Urinary bladder (tissue), 4 donors: ENCODE results near the gene COL19A1. TPM values are rescaled to one million over a fixed set of nuclear protein-coding genes. Genes with fewer than 3 reads are reported as not detected.
"Not testable (repeated sequence)": the region's sequence is repeated elsewhere in the genome, so short reads cannot be mapped to it uniquely, and the experiment has no call there.

ENCODE experiments used
- DNase-seq: peaks from one replicate; pipeline ENCODE4 v3.0.0-alpha.2; 2015; ENCODE audit errors: extremely low spot score
- H3K27ac ChIP-seq: one replicate; pipeline ENCODE4 v1.5.1; 2013; ENCODE audit warnings: low read depth, mild to moderate bottlenecking, moderate library complexity
- H3K36me3 ChIP-seq: one replicate; pipeline ENCODE4 v1.6.1; 2013; ENCODE audit warnings: mild to moderate bottlenecking, moderate library complexity; ENCODE audit not compliant: insufficient read depth
- H3K4me1 ChIP-seq: one replicate; pipeline ENCODE4 v1.6.1; 2013; ENCODE audit warnings: mild to moderate bottlenecking, moderate library complexity; ENCODE audit not compliant: insufficient read depth
- H3K4me3 ChIP-seq: one replicate; pipeline ENCODE4 v1.5.1; 2013; ENCODE audit warnings: low read depth, low read length
- WGBS: extraction: QIAGEN DNeasy Blood & Tissue Kit; methylation state at CpG from one replicate; pipeline ENCODE4 v1.1.7; 2013; 5-methylcytosine and 5-hydroxymethylcytosine counted together
- polyA plus RNA-seq: library from polyadenylated mRNA; stranded (reverse); fragments of 200-250 nt; gene quantifications from one replicate; pipeline ENCODE4 v1.2.3, GENCODE V29; 2013
- total RNA-seq: library from RNA; depleted of rRNA; stranded (reverse); fragments of >200 nt; gene quantifications from one replicate; pipeline ENCODE4 v1.2.3, GENCODE V29; 2014
- donor health status: healthy with polysubstance abuse.
- donor health status: healthy.

Gene COL19A1
- total and polyA plus RNA-seq, 2 donors: 4.6 to 29.4 TPM

DNA sequence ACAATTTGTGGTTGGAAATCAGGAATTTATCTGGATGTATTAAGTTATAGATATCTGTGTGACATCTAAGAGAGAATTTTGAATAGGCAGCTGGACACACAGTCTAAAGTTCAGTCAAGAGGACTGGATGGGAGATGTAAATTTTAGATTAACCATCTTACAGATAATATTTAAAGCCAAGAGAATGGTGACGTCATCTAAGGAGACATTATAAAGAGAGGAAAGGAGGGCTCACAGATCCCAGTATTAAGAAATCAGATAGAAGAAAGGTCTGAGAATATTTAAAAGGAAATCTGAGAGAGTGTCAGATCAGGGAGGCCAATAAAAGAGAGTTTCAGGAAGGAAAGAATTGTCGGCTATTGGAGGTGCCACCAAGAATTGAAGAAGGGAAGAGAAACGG lies 9.4 kb downstream of the COL19A1 start:
- DNase-seq: no peak
- no peak overlapping the region for H3K27ac ChIP-seq
- 76% methylated on average over 3 of the region's 3 CpGs for WGBS
- H3K4me1 ChIP-seq: no peaks in the 10 kb centered on the region
- no peak overlapping the region for H3K4me3 ChIP-seq
- H3K36me3 ChIP-seq: no peaks in the 10 kb centered on the region

DNA sequence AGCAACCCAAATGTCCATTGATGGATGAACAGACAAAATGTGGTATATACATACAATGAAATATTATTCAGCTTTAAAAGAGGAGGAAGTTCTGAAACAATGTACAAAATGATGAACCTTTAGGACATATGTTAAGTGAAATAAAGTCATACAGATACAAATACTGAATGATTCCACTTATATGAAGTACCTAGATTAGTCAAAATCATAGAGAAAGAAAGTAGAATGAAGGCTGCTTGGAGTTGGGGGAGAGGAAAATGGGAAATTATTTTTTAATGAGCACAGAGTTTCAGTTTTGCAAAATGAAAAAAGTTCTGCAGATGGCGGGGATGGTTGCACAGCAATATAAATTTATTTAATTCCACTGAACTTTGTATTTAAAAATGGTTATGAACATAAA lies 12.4 kb downstream of the COL19A1 start:
- WGBS: 98% methylated on average over 1 of the region's 1 CpG
- Histone ChIP-seq H3K36me3 (no peaks in the 10 kb centered on the region), H3K27ac (no peak overlapping the region), H3K4me3 (no peak overlapping the region), H3K4me1 (no peaks in the 10 kb centered on the region)
- DNase-seq: no peak

- H3K36me3 ChIP-seq: no peaks in the 10 kb centered on the region
- no peaks in the 10 kb centered on the region for H3K4me1 ChIP-seq
- H3K4me3 ChIP-seq: no peak overlapping the region
- no peak overlapping the region for H3K27ac ChIP-seq
- 67% methylated on average over 3 of the region's 3 CpGs for WGBS
- DNase-seq: no peak
These were observed 14.2 kb downstream of the COL19A1 start for GRCh38 chr6:69880601-69881000.

GRCh38 chr6:69881322-69882151 lies 15.2 kb downstream of the COL19A1 start:
- Histone ChIP-seq H3K36me3 (no peaks in the 10 kb centered on the region), H3K27ac (no peak overlapping the region), H3K4me3 (no peak overlapping the region), H3K4me1 (no peaks in the 10 kb centered on the region)
- 81% methylated on average over 10 of the region's 10 CpGs for WGBS
- no peak for DNase-seq

GRCh38 chr6:69883551-69883950 lies 17.2 kb downstream of the COL19A1 start:
- WGBS: 60% methylated on average over 4 of the region's 4 CpGs

DNA sequence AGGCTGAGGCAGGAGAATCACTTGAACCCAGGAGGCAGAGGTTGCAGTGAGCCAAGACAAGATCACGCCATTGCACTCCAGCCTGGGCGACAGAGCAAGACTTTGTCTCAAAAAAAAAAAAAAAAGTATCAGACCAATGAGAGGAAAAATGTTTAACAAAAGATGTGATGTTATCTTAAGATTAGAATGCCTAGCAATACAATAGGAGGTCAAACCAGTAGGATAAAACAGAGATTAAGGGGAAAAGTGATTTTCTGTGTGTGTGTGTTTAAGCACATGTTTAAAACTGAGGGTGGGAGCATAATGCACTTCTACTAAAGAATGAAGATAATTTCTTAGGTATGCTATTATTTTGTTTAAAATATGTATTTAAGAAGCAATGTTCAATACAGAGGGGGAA lies 17.9 kb downstream of the COL19A1 start:
- Histone ChIP-seq H3K4me1 (no peaks in the 10 kb centered on the region), H3K27ac (no peak overlapping the region), H3K36me3 (peaks cover 2% of the 10 kb centered on the region), H3K4me3 (no peak overlapping the region)
- DNase-seq: no peak
- WGBS: 97% methylated on average over 2 of the region's 2 CpGs

More at GRCh38 chr6:69883551-69883950, 17.2 kb downstream of the COL19A1 start:
- no peak overlapping the region for H3K27ac ChIP-seq
- H3K4me3 ChIP-seq: no peak overlapping the region
- H3K36me3 ChIP-seq: peaks cover 2% of the 10 kb centered on the region
- DNase-seq: no peak
- no peaks in the 10 kb centered on the region for H3K4me1 ChIP-seq

GRCh38 chr6:69887026-69887425 lies 20.7 kb downstream of the COL19A1 start:
- Histone ChIP-seq H3K4me3 (no peak overlapping the region), H3K4me1 (no peaks in the 10 kb centered on the region), H3K36me3 (peaks cover 2% of the 10 kb centered on the region), H3K27ac (no peak overlapping the region)
- 85% methylated on average over 1 of the region's 1 CpG for WGBS
- no peak for DNase-seq

DNA sequence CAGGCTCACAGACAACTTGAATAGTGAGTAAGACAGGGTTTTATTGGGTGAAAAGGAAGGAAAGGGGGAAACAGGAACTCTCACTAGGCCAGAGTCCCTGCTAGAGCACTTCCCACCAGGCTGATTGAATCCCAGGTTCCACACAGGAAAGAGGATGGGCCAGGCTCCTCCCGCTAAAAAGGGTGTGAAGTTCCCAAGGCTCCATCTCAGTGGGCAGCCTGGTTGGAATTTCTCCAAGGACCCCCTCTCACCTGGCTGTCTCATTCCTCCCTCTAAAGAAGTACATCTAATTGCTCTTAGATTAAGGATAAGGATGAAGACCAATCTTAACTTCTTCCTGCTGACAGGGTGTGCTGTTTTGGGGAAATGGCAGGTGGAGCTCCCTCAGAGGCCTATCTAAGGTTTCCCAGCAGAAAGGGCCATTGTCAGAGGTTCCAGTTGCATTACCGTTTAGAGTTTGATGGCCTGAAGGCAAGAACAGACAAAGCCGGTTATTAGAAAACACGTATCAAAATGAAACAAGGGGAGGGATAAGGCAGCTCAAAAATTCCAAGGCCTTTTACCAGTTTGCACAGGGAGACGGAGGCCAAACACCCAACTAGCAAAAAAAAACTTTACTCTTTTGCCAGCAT lies 21.5 kb downstream of the COL19A1 start:
- H3K27ac ChIP-seq: no peak overlapping the region

DNA sequence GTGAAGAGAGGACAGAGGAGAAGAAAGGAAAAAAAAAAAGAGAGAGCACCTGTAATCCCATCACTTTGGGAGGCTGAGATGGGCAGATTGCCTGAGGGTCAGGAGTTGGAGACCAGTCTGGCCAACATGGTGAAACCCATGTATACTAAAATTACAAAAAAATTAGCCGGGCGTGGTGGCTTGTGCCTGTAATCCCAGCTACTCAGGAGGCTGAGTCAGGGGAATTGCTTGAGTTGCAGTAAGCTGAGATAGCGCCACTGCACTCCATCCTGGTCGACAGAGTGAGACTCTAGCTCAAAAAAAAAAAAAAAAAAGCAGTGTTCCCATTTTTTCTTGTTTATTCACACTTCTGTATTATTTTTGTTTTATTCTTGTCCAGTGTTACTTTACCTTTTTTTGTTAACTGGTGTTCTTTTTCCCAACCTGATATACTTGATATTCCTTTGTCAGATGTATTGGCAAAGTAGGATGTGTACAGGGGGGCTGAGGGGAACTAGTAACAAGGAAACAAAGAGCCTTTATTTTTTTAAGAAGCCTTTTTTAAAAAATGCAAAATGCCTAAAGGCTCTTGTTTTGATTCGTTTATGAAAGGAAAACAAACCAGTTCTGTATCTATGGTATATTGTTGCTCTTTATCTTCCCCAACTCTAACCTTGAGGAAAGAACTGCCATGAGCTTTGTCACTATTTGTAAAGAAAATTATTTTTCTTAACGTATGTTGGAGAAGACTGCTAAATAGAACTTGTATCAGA lies 22.3 kb downstream of the COL19A1 start:
- H3K4me1 ChIP-seq: no peaks in the 10 kb centered on the region
- no peak overlapping the region for H3K27ac ChIP-seq
- peaks cover 2% of the 10 kb centered on the region for H3K36me3 ChIP-seq
- no peak for DNase-seq
- WGBS: 89% methylated on average over 6 of the region's 6 CpGs
- no peak overlapping the region for H3K4me3 ChIP-seq

More for the DNA sequence above, 21.5 kb downstream of the COL19A1 start:
- no peak for DNase-seq
- 87% methylated on average over 5 of the region's 5 CpGs for WGBS
- Histone ChIP-seq H3K36me3 (peaks cover 2% of the 10 kb centered on the region), H3K4me3 (no peak overlapping the region), H3K4me1 (no peaks in the 10 kb centered on the region)

GRCh38 chr6:69889234-69889974 lies 23.0 kb downstream of the COL19A1 start:
- H3K4me1 ChIP-seq: not testable (repeated sequence)

GRCh38 chr6:69892561-69892960 lies 26.2 kb downstream of the COL19A1 start:
- H3K4me3 ChIP-seq, H3K27ac ChIP-seq, H3K36me3 ChIP-seq, H3K4me1 ChIP-seq, DNase-seq: not testable (repeated sequence)
- 72% methylated on average over 1 of the region's 1 CpG for WGBS

More at GRCh38 chr6:69889234-69889974, 23.0 kb downstream of the COL19A1 start:
- 86% methylated on average over 9 of the region's 9 CpGs for WGBS
- not testable (repeated sequence) for H3K36me3 ChIP-seq, DNase-seq, H3K27ac ChIP-seq, H3K4me3 ChIP-seq

GRCh38 chr6:69893266-69893665 lies 26.9 kb downstream of the COL19A1 start:
- not testable (repeated sequence) for H3K4me3 ChIP-seq, DNase-seq

More at GRCh38 chr6:69893266-69893665, 26.9 kb downstream of the COL19A1 start:
- H3K36me3 ChIP-seq, H3K4me1 ChIP-seq, H3K27ac ChIP-seq: not testable (repeated sequence)
